GM12873 (cell line): ENCODE data around the gene SEMA5B.

Source experiments
- TF ChIP-seq, protein P1 (sequence below): IDR thresholded peaks from 2 replicates; pipeline ENCODE4 v1.5.1; 2012; ENCODE audit warnings: low read depth, mild to moderate bottlenecking, moderate library complexity, low read length, control low read depth; ENCODE audit not compliant: insufficient read depth; ENCODE audit errors: missing control alignments

SEMA5B gene

DNA sequence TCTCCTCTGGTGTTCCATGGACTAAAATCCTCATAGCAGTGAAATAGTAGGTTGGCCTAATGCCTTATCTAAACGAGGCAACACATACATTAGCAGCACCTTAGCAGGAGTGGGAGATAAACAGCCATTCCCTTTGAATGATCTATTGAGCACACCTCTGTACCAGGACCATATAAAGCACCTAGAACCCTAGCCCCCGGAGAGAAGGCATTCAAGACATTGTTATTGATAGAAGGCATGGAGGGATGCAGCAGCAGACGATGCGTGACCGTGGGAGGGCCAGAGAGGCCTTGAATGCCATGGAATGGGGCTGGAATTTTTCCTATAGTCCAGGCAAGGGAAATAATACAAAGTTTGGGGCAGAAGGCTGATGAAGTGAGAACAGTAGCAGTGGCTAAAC, 6.6 kb upstream of the SEMA5B start:
- TF ChIP-seq, protein P1, sequence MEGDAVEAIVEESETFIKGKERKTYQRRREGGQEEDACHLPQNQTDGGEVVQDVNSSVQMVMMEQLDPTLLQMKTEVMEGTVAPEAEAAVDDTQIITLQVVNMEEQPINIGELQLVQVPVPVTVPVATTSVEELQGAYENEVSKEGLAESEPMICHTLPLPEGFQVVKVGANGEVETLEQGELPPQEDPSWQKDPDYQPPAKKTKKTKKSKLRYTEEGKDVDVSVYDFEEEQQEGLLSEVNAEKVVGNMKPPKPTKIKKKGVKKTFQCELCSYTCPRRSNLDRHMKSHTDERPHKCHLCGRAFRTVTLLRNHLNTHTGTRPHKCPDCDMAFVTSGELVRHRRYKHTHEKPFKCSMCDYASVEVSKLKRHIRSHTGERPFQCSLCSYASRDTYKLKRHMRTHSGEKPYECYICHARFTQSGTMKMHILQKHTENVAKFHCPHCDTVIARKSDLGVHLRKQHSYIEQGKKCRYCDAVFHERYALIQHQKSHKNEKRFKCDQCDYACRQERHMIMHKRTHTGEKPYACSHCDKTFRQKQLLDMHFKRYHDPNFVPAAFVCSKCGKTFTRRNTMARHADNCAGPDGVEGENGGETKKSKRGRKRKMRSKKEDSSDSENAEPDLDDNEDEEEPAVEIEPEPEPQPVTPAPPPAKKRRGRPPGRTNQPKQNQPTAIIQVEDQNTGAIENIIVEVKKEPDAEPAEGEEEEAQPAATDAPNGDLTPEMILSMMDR: no peak

DNA sequence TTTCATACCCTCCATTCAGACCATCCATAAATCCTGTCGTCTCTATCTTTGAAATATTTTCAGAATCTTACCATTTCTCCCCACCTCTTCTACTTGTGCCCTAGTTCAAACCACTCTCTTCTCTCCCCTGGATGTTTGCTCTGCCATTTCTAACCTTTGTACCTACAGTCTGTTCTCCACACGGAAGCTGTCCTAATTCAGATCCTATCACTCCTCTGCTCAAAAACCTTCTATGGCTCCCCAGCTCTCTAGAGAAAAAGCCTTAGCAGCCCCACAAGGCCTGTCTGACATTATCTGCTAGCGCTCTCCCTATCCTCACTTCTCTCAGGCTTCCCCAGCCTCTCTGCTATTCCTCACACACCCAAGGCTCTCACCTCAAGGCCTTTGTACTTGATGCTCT, 4.5 kb upstream of the SEMA5B start:
- TF ChIP-seq, protein P1: no peak

DNA sequence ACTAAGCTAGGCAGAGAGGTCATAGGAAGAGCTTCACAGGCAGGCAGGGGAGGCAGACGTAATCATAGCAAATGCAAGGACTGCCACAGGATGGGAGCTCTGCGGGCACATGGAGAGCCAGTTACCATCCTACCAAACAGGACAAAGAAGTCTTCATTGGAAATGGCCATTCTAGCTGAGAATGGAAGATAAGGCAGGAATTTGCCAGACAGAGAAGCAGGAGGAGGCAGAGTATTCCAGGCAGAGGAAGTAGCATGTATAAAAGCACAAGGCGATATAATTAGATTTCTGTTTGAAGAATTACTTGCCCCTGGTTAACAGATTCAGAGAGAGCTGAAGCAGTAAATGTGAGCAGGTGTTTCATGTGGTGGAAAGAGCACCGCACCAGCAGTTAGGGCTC, 3.5 kb upstream of the SEMA5B start:
- TF ChIP-seq, protein P1: no peak

DNA sequence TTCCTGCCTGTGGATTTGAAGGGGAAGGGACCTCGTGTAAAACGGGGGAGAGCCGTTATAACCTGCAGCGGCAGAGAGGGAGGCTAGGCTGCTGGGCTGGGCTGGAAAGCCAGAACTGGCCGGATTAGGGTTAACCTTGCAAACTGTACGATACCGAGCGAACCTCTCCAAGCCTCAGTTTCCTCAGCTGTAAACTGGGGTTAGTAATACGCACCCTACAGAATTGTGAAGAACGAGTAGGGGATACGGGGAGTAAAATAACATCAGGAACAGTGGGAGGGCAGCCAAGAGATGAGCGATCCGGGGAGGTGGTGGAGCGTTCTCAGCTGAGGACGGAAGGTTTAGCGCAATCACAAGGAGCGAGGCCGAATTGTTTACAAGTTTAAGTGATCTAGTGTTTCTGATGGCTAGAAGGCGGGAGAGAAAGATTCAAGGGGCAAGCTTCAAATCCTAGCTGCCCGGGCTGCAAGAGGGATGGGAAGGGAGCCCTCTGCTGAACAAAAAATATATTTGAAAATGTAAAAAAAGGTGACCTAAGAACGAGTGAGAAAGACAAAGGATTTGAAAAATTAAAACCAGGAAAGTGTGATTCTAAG, 768 bp upstream of the SEMA5B start:
- TF ChIP-seq, protein P1: peak; percentile 55

DNA sequence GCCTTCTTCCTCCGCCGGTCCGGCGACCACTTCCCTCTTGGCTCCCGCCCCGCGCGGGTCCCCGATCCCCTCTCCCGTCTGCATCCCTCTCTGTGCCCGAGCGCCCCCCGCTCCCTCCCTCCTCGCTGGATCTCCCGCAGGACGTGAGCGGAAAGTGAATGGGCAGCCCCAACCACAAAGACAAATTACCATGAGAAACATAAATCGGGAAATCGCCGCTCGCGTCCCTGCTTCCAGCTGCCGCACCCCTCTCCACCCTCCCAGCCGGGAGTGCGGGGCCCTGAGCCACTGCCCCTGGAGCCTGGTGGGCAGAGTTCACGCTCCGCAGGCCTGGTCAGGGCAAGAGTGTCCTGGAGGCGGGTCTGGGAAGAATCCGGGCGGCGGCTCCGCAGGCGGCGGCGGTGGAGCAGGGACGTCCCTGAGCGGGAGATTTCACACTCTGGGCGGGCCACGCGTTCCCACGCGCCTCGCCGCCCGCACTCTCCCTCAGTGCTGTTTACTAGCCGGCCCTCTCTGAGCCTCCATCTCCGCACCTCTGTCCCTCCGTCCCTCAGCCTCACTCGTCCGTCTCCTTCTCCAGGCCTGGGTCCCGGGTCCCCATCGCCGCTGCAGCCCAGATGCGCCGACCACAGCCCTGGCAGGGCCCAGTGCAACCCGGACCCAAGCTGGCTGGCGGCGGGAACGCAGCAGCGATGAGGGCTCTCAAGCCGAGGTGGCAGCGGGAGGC, 835 bp downstream of the SEMA5B start:
- TF ChIP-seq, protein P1: no peak

DNA sequence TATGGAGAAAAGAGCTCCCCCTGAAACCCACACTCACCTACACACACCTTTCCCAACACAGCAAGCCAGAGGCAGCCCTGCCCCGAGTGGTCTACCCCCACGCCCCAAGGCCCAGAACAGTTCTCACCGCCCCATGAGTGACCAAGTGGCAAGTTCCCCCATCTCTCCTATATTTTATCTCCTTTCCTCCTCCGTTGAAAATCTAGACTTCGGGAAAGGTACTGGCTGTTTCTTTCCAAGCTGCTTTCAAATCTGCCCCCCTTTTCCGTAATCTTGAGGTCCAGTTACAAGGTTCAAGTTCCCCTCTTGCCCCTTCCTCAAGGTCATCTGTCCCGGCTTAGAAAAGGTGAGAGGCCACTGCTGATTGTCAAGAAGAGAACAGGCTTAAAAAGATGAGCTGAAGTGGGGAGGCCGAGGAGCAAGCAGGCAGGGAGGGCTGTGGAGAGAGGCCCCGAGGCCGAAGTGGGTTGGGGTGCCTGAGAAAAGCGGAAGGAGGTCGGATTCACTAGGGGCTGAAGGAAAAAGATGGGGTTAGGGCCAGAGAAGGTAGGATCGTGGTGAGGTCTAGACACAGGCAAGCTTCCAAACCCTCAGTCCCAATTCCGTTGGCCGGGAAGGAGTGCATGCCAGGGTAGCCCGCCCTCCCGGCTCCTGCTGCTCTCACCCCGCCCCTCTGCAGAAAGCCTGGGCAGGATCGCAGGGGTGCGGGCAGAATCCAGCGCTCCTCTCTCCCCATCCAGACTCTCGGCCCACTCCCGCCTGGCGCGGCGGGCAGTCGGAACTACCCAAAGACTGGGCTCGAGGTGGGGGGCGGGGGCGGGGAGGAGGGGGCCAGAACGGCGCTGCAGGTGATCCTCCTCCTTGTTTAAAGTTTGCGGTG, 1.7 kb downstream of the SEMA5B start:
- TF ChIP-seq, protein P1: no peak

DNA sequence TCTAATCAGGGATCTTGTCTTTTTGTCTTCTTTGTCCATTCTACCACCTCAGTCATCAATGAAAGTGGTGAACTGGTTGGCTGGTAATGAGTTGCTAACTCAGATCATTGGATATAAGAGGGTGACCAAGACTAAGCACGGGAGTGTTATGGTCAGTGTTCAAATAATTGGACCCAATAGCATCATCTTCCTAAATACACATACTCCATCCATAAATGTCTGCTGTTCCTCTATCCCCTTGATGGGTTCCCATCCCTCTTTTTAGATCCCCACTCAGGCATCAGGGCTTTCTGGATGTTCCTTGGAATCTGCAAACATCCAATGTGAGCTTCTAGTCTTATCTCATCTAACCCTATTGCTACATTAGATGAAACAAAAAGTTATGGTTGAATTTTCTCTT, 3.5 kb downstream of the SEMA5B start:
- TF ChIP-seq, protein P1: no peak
